Immature natural killer cell (primary cell): ENCODE measurements around the gene TRIP4. TPM values are rescaled to one million over a fixed set of nuclear protein-coding genes. Genes with fewer than 3 reads are reported as not detected.
"Not testable (repeated sequence)": the region's sequence is repeated elsewhere in the genome, so short reads cannot be mapped to it uniquely, and the experiment has no call there.

Source experiments
- DNase-seq, 3 donors: peaks; one replicate each; pipeline ENCODE4 v3.0.0; 2022; ENCODE audit warnings: mixed read lengths in 1 of 3
- H3K27ac Mint-ChIP-seq, 6 donors: one replicate each; pipeline ENCODE4 v1.8.0; 2020; ENCODE audit warnings: mixed read lengths in 6 of 6, mild to moderate bottlenecking in 5 of 6, inconsistent platforms in 4 of 6, moderate library complexity in 3 of 6
- H3K27me3 Mint-ChIP-seq, 3 donors: one replicate each; pipeline ENCODE4 v1.8.0; 2020 to 2021; ENCODE audit warnings: low read depth in 3 of 3, mild to moderate bottlenecking in 3 of 3, mixed read lengths in 3 of 3, moderate library complexity in 3 of 3, inconsistent platforms in 1 of 3
- H3K36me3 Mint-ChIP-seq, 3 donors: one replicate each; pipeline ENCODE4 v1.8.0; 2020; ENCODE audit warnings: mixed read lengths in 3 of 3, inconsistent platforms in 2 of 3, mild to moderate bottlenecking in 2 of 3
- H3K4me1 Mint-ChIP-seq, 2 donors: one replicate each; pipeline ENCODE4 v1.8.0; 2020; ENCODE audit warnings: inconsistent platforms in 2 of 2, mild to moderate bottlenecking in 2 of 2, mixed read lengths in 2 of 2, moderate library complexity in 1 of 2
- H3K4me3 Mint-ChIP-seq, 5 donors: one replicate each; pipeline ENCODE4 v1.8.0; 2020; ENCODE audit warnings: mild to moderate bottlenecking in 5 of 5, mixed read lengths in 5 of 5, inconsistent platforms in 3 of 5, moderate library complexity in 3 of 5
- H3K9me3 Mint-ChIP-seq, 6 donors: one replicate each; pipeline ENCODE4 v1.8.0; 2020; ENCODE audit warnings: mild to moderate bottlenecking in 6 of 6, mixed read lengths in 6 of 6, inconsistent platforms in 4 of 6, moderate library complexity in 3 of 6
- polyA plus RNA-seq, 3 donors: library from polyadenylated mRNA; unstranded; fragments of 300-500 nt; fragmentation: Illumina TruSeq; gene quantifications; one replicate each; pipeline ENCODE4 v1.2.3, GENCODE V29; 2021

TRIP4 gene
- 10 to 100 TPM; 34.6 to 48.2 (median 44.1) TPM for polyA plus RNA-seq

GRCh38 chr15:64387562-64388168 is at the start of gene TRIP4:
TRIP4 (plus strand) TSS chr15:64387836; CDS start chr15:64387864, 28 bp downstream.
- peak within 1 kb of the TSS; percentile 96 to 99 (median 98) for H3K4me3 Mint-ChIP-seq
- peaks cover 21 to 23% of the 10 kb centered on the region in 2 donors for H3K4me1 Mint-ChIP-seq
- no peaks in the 10 kb centered on the region for H3K36me3 Mint-ChIP-seq
- H3K9me3 Mint-ChIP-seq: no peaks in the 10 kb centered on the region
- DNase-seq: peak; percentile 95 to 96 (median 96)
- H3K27me3 Mint-ChIP-seq: peaks cover 2 to 11% (median 6%) of the 10 kb centered on the region in 3 donors
- H3K27ac Mint-ChIP-seq: peak within 1 kb of the TSS; percentile 86 to 97 (median 93)

- DNase-seq: no peak
- Mint-ChIP-seq H3K27ac (peak overlapping the region in 1 of 6 donors; percentile 46), H3K9me3 (no peaks in the 10 kb centered on the region), H3K4me3 (no peak overlapping the region), H3K27me3 (no peaks in the 10 kb centered on the region), H3K36me3 (peaks cover 0 to 8% (median 0%) of the 10 kb centered on the region in 3 donors), H3K4me1 (peaks cover 13 to 41% of the 10 kb centered on the region in 2 donors)
These were observed 47.3 kb upstream of the TRIP4 start for GRCh38 chr15:64340355-64340754.

GRCh38 chr15:64341961-64342360 is 45.7 kb upstream of the TRIP4 start:
- Mint-ChIP-seq H3K36me3 (peaks cover 0 to 8% (median 0%) of the 10 kb centered on the region in 3 donors), H3K4me1 (peaks cover 12 to 30% of the 10 kb centered on the region in 2 donors), H3K27me3 (no peaks in the 10 kb centered on the region), H3K9me3 (no peaks in the 10 kb centered on the region), H3K27ac (peak overlapping the region in 1 of 6 donors; percentile 59), H3K4me3 (no peak overlapping the region)
- DNase-seq: no peak

DNA sequence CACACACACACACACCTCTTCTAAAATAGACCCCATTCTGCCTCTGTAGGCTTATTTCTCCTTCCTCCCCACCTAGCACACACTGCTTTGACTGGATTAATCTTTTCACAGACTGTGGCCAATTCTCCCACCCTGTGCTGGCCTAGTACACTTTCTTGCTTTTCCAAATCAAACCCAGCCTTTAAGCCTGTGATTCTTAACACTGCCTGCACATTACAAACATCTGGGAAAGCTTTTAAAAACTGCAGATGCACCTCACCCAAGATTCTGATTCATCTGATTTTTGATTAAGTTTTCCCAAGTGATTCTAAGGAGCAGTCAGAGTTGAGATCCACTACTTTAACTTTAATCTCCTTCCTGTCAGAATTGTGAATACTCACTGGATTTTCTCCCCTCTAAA is 44.4 kb upstream of the TRIP4 start:
- no peak for DNase-seq
- H3K36me3 Mint-ChIP-seq: peaks cover 0 to 8% (median 3%) of the 10 kb centered on the region in 3 donors
- peak overlapping the region in 1 of 6 donors; percentile 45 for H3K27ac Mint-ChIP-seq
- no peaks in the 10 kb centered on the region for H3K9me3 Mint-ChIP-seq
- peaks cover 11 to 24% of the 10 kb centered on the region in 2 donors for H3K4me1 Mint-ChIP-seq
- no peak overlapping the region for H3K4me3 Mint-ChIP-seq
- H3K27me3 Mint-ChIP-seq: no peaks in the 10 kb centered on the region

DNA sequence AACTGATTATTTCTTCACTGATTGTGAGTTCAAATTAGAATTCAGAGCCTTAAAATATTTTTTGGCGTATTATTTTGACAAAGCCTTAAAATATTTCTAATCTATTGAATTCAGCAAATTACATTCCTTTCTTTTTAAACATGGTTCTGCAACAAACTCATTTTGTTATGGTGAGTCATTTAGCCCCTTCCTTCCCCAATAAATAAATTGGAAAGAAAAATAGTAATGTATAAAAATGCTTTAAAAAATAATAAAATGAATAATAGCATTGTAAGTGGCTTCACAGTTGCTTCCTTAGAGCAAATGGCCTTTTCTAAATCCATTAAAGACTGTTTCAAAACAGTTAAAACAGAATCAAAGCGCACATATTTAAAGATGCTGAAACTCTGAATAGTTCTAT is 43.8 kb upstream of the TRIP4 start:
- Mint-ChIP-seq H3K4me1 (peaks cover 11 to 24% of the 10 kb centered on the region in 2 donors), H3K27ac (no peak overlapping the region), H3K36me3 (peaks cover 0 to 8% (median 3%) of the 10 kb centered on the region in 3 donors), H3K4me3 (no peak overlapping the region), H3K9me3 (no peaks in the 10 kb centered on the region), H3K27me3 (no peaks in the 10 kb centered on the region)
- DNase-seq: no peak

GRCh38 chr15:64344651-64345294 is 42.9 kb upstream of the TRIP4 start:
- Mint-ChIP-seq H3K36me3 (peaks cover 0 to 8% (median 3%) of the 10 kb centered on the region in 3 donors), H3K9me3 (no peaks in the 10 kb centered on the region), H3K27ac (no peak overlapping the region), H3K4me1 (peaks cover 11 to 24% of the 10 kb centered on the region in 2 donors), H3K27me3 (no peaks in the 10 kb centered on the region), H3K4me3 (no peak overlapping the region)
- DNase-seq: no peak

DNA sequence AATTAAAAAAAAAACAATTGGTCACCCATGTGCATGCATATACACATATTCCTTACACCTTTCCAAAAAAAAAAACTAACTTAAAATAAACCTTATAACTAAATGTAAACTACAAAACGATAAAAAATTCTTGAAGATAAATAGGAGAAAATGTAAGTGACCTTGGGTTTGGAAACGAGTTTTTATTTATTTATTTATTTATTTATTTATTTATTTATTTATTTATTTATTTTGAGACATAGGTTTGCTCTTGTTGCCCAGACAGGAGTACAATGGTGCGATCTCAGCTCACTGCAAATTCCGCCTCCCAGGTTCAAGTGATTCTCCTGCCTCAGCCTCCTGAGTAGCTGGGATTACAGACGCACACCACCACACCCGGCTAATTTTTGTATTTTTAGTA is 41.4 kb upstream of the TRIP4 start:
- not testable (repeated sequence) for H3K36me3 Mint-ChIP-seq, H3K27ac Mint-ChIP-seq, H3K4me3 Mint-ChIP-seq

DNA sequence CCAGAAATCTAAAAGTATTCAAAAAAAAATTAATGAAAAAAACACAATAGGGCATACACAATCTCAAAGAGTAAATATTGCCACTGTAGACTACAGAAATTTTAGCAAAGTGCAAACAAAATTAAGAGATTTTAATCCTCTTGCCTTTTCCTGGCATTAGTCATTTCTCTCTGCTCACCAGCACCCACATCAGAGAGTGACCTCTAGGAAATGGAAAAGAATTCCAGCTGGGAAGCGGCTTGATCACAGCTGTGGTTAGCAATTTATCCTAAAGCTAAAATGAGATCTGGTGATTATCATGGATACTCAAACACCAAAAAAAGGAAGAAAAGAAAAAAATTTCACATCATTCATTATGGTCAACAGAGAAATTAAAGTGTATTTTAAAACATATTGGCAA is 39.2 kb upstream of the TRIP4 start:
- Mint-ChIP-seq H3K27me3 (no peaks in the 10 kb centered on the region), H3K27ac (peak overlapping the region in 1 of 6 donors; percentile 49), H3K9me3 (no peaks in the 10 kb centered on the region), H3K4me3 (no peak overlapping the region), H3K4me1 (peaks cover 4 to 11% of the 10 kb centered on the region in 2 donors), H3K36me3 (peaks cover 0 to 3% (median 3%) of the 10 kb centered on the region in 3 donors)
- DNase-seq: no peak

More for the DNA sequence above, 41.4 kb upstream of the TRIP4 start:
- H3K27me3 Mint-ChIP-seq, H3K9me3 Mint-ChIP-seq, DNase-seq: not testable (repeated sequence)
- H3K4me1 Mint-ChIP-seq: peaks cover 11 to 24% of the 10 kb centered on the region in 2 donors

DNA sequence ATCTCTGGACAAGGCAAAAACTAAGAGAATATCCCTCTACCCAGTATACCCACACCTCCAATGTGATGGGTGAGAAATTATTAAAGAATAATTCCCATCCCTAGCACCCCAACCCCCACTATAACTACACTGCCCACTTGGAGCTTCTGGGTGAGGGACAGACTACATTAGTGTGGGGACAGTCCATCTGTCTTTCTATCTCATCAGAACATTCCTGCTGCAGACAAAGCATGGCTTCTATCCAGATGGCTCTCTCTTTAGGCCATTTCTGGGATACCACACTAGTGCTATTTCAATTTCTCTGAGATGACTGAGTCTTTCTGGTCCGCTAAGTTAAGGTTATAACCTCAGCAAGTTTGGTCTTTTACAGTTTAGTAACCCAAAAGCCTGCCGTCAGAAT is 38.3 kb upstream of the TRIP4 start:
- peaks cover 3 to 11% of the 10 kb centered on the region in 2 donors for H3K4me1 Mint-ChIP-seq
- peaks cover 0 to 3% (median 3%) of the 10 kb centered on the region in 3 donors for H3K36me3 Mint-ChIP-seq
- H3K4me3 Mint-ChIP-seq: no peak overlapping the region
- no peaks in the 10 kb centered on the region for H3K27me3 Mint-ChIP-seq
- H3K27ac Mint-ChIP-seq: no peak overlapping the region
- no peaks in the 10 kb centered on the region for H3K9me3 Mint-ChIP-seq
- no peak for DNase-seq

DNA sequence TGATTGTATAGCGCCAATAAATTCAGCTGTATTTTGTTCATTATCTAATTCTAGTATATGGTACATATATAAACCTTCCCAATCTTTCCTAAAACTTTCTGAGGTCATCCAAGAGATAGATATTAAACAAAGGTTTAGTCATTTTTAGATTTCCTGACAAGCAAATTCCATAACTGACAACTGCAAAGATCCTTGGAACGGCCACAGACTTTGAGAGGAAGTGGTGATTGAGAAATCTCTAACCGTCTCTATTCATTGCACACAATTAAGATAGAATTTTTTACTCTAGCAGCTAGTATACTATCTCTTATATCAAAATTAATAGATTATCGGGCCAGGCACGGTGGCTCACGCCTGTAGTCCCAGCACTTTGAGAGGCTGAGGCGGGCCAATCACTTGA is 36.4 kb upstream of the TRIP4 start:
- H3K4me3 Mint-ChIP-seq: no peak overlapping the region
- H3K36me3 Mint-ChIP-seq: peaks cover 0 to 3% (median 3%) of the 10 kb centered on the region in 3 donors
- peaks cover 15 to 16% of the 10 kb centered on the region in 2 donors for H3K4me1 Mint-ChIP-seq
- peaks cover 0 to 4% (median 0%) of the 10 kb centered on the region in 3 donors for H3K27me3 Mint-ChIP-seq
- H3K9me3 Mint-ChIP-seq: no peaks in the 10 kb centered on the region
- H3K27ac Mint-ChIP-seq: no peak overlapping the region
- no peak for DNase-seq

DNA sequence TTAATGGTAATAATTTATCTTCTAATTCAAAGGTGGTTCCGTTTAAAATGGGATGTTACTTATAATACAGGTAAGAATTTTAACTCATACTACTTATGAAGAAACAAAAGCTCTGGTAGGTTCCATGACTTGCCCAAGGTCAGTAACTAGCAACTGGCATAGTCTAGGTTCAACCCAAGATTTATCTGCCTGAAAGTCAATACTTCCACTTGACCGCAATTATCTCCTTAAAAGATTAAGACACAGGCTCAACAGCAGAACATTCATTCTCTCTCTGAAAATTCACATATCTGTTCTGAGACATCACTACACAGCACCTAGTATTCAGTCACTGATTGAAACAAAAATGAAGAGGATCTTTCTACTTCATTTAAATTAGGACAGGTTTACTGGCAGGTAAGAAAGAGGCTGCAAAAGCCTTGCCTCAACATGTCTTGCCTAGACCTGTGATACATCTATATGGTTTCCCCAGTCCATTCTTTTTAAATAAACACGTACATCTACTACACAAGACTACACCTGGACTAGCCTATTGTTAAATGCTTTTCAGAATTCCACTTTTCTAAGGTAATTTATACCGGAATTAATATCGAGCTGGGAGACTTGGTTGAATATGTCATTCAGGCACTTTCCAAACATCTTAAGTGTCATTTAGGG is 32.8 kb upstream of the TRIP4 start:
- Mint-ChIP-seq H3K27me3 (peaks cover 0 to 5% (median 0%) of the 10 kb centered on the region in 3 donors), H3K9me3 (no peaks in the 10 kb centered on the region), H3K36me3 (no peaks in the 10 kb centered on the region), H3K4me1 (peaks cover 18 to 21% of the 10 kb centered on the region in 2 donors), H3K4me3 (peak overlapping the region; percentile 91 to 99 (median 94)), H3K27ac (peak overlapping the region; percentile 84 to 91 (median 88))
- DNase-seq: no peak

DNA sequence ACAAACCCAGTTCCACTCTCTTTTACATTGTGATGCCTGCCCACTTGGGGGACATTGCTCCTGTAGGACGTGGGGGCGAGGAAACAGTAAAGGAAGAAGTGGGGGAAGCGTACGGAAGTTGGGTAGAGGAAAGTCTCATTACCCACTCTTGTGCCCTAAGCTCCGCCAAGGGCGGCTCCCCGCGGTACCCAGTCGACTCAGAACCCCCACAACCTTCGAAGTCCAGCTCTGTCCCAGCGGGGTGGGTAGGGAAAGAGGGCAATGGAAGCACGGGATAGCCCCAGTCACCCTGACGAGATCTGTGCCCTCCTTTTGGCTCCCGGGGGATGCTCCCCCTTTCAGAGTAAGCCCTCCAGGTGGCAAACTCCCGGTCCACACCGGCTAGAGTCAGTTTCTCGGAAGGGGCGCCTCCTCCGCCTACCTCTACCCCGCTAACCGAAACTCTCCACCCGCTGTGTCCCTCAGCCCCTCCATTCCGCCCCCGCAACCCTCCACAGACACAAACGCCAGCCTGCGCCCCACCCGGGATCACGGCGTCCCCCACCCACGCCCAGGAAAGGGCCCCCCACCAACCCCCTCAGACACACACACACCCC is 32.2 kb upstream of the TRIP4 start:
- peak overlapping the region; percentile 91 to 99 (median 94) for H3K4me3 Mint-ChIP-seq
- H3K9me3 Mint-ChIP-seq: no peaks in the 10 kb centered on the region
- H3K27ac Mint-ChIP-seq: peak overlapping the region; percentile 84 to 91 (median 88)
- peak in 1 of 3 donors; percentile 3 for DNase-seq
- H3K36me3 Mint-ChIP-seq: no peaks in the 10 kb centered on the region
- H3K4me1 Mint-ChIP-seq: peaks cover 18 to 21% of the 10 kb centered on the region in 2 donors
- H3K27me3 Mint-ChIP-seq: peaks cover 0 to 5% (median 0%) of the 10 kb centered on the region in 3 donors

DNA sequence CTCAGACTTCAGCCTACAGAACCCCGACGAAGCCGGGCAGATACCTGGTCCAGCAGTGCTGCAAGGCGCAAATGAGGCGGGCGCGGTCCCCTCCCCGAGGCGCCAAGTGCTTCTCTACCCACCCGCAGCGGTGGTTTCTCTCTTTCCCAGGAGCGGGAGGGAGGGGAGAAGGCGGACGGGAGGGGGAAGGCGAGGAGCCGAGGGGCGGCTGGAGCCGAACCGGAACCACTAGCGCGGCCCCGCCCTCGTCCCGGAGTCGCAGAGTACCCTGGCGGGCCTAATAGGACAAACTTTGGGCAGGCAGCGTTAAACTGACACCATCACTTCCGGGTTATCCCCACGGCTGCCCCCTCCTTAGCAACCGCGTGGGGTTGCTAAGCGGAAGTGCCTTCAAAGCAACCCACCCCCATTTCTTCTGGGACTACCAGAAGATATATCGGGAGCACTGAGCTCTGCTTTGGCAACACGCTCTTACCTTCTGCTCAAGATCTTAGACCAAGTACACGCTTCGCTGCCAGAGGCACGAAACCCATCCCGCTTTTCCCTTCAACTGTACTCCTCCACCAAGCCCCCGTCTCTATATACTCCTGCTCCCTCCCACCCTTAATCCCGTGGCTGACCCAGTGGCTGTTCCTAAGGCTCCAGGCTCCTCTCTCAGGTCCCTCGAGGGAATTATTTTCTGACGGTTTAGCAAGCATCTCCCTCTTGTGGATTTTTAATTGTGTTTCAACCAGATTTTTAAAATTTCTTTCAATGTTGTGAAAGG is 31.5 kb upstream of the TRIP4 start, which contains the start of gene CSNK1G1:
Gene CSNK1G1 (minus strand): TSS at position 230 of the 766 bp plus-strand sequence. CDS start 55,674 bp downstream, outside the sequence.
- Mint-ChIP-seq H3K4me3 (peak within 1 kb of the TSS; percentile 91 to 99 (median 94)), H3K9me3 (no peaks in the 10 kb centered on the region), H3K27me3 (peaks cover 0 to 5% (median 0%) of the 10 kb centered on the region in 3 donors), H3K27ac (peak within 1 kb of the TSS; percentile 84 to 91 (median 88)), H3K4me1 (peaks cover 18 to 21% of the 10 kb centered on the region in 2 donors), H3K36me3 (no peaks in the 10 kb centered on the region)
- DNase-seq: peak; percentile 90 to 92 (median 92)
